Colonic mucosa (tissue), 4 donors: Measurements from ENCODE around the gene PARN. TPM values are rescaled to one million over a fixed set of nuclear protein-coding genes. Genes with fewer than 3 reads are reported as not detected.

Experiments used
- DNase-seq: peaks from one replicate; pipeline ENCODE4 v3.0.0-alpha.2; 2020
- H3K27ac ChIP-seq: fragments of 200-600 bp; one replicate; pipeline ENCODE4 v1.8.0; 2021
- H3K27me3 ChIP-seq: fragments of 200-600 bp; one replicate; pipeline ENCODE4 v1.8.0; 2021
- H3K36me3 ChIP-seq: fragments of 200-600 bp; one replicate; pipeline ENCODE4 v1.8.0; 2021
- H3K4me1 ChIP-seq: fragments of 200-600 bp; one replicate; pipeline ENCODE4 v1.8.0; 2021; ENCODE audit warnings: mild to moderate bottlenecking
- H3K4me3 ChIP-seq: fragments of 200-600 bp; one replicate; pipeline ENCODE4 v1.8.0; 2021
- H3K9ac ChIP-seq, 2 donors: one replicate each; pipeline ENCODE4 v1.7.0; 2013; ENCODE audit warnings: control low read depth in 2 of 2, low read depth in 2 of 2, low read length in 2 of 2
- H3K9me3 ChIP-seq: fragments of 200-600 bp; one replicate; pipeline ENCODE4 v1.8.0; 2021
- CTCF ChIP-seq: fragments of 200-600 bp; IDR thresholded peaks from one replicate; pipeline ENCODE4 v1.8.0; 2022; ENCODE audit warnings: antibody characterized with exemption, mild to moderate bottlenecking
- intact Hi-C: fragments of 100-400 bp; cut with DNase I; formaldehyde crosslinking; loops from one replicate; pipeline ENCODE4 v1.14.1; 2022
- total RNA-seq, 2 donors: library from RNA; stranded (reverse); fragmentation: NEBNext Ultra II Directional in 1 of 2; extraction: Animal tissue kit (Norgen Biotek cat#: 25700) in 1 of 2; gene quantifications; one replicate each; pipeline ENCODE4 v1.2.1, GENCODE V29; 2021
- donor health status: healthy.
- donor health status: DM: no; HTN: no; CAD: no.
- donor health status: DM: no; HTN: no; CAD: no.

PARN gene
- total RNA-seq, 2 donors from 2014 or later = 24.2 to 25.6 TPM

- no peaks in the 10 kb centered on the region for H3K9me3 ChIP-seq
- H3K27ac ChIP-seq = no peak overlapping the region
- no peak overlapping the region for H3K4me3 ChIP-seq
- H3K27me3 ChIP-seq = no peaks in the 10 kb centered on the region
- H3K4me1 ChIP-seq = no peaks in the 10 kb centered on the region
- H3K9ac ChIP-seq = no peak overlapping the region
- intact Hi-C loops = no loop called here
- H3K36me3 ChIP-seq = peaks cover 9% of the 10 kb centered on the region
- no peak for DNase-seq
- no peak for TF ChIP-seq CTCF
Measured at GRCh38 chr16:14611660-14612059, 18.4 kb downstream of the PARN start.

DNA sequence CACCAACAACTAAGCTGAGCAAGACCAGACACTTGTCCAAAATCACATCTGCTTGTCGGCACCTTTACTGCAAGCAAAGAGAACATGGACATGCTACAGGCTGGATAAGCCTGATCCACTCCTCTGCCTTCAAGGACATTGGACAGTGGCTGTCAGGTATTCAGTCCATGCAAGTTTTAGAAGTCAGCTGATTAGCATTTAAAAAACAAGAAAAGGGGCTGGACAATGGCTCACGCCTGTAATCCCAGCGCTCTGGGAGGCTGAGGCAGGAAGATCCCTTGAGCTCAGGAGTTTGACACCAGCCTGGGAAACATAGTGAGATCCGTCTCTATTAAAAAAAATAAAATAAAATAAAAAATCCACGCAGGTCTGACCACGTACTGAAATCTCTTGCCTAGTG lies 20.3 kb downstream of the PARN start:
- intact Hi-C loops = no loop called here
- no peaks in the 10 kb centered on the region for H3K36me3 ChIP-seq
- no peaks in the 10 kb centered on the region for H3K4me1 ChIP-seq
- H3K4me3 ChIP-seq = no peak overlapping the region
- H3K27ac ChIP-seq = no peak overlapping the region
- no peak for TF ChIP-seq CTCF
- no peaks in the 10 kb centered on the region for H3K9me3 ChIP-seq
- no peak overlapping the region for H3K9ac ChIP-seq
- H3K27me3 ChIP-seq = no peaks in the 10 kb centered on the region
- DNase-seq = no peak

- TF ChIP-seq CTCF = no peak
- H3K4me3 ChIP-seq = no peak overlapping the region
- no peaks in the 10 kb centered on the region for H3K36me3 ChIP-seq
- no peaks in the 10 kb centered on the region for H3K27me3 ChIP-seq
- intact Hi-C loops = no loop called here
- H3K9ac ChIP-seq = no peak overlapping the region
- no peaks in the 10 kb centered on the region for H3K4me1 ChIP-seq
- no peak for DNase-seq
- no peak overlapping the region for H3K27ac ChIP-seq
- H3K9me3 ChIP-seq = no peaks in the 10 kb centered on the region
Measured at GRCh38 chr16:14608604-14609003, 21.5 kb downstream of the PARN start.

DNA sequence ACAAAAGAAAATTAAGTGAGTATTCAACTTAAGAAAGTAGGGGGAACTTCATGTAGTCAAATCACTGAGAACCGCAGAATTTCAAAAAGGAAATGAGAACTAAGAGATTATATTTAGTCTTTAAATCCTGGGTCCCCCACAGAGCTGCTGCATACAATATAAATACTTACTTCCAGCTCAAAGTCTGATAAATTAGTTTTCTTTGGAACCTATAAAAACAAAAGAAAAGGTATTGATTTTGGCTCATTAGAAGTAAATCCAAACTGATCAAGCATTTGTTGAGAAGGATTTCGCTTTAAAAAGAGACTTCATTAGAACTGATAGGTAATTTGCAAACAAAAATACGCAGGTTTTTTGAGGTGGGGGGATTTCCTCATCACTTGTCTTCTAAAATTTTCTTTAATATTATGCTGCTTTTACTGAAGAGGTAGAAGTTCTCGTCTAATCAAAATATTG lies 21.9 kb downstream of the PARN start:
- no peaks in the 10 kb centered on the region for H3K4me1 ChIP-seq
- no peak overlapping the region for H3K27ac ChIP-seq
- DNase-seq = no peak
- H3K36me3 ChIP-seq = no peaks in the 10 kb centered on the region
- no peaks in the 10 kb centered on the region for H3K9me3 ChIP-seq
- intact Hi-C loops = no loop called here
- no peaks in the 10 kb centered on the region for H3K27me3 ChIP-seq
- H3K4me3 ChIP-seq = no peak overlapping the region
- no peak overlapping the region for H3K9ac ChIP-seq
- TF ChIP-seq CTCF = no peak

DNA sequence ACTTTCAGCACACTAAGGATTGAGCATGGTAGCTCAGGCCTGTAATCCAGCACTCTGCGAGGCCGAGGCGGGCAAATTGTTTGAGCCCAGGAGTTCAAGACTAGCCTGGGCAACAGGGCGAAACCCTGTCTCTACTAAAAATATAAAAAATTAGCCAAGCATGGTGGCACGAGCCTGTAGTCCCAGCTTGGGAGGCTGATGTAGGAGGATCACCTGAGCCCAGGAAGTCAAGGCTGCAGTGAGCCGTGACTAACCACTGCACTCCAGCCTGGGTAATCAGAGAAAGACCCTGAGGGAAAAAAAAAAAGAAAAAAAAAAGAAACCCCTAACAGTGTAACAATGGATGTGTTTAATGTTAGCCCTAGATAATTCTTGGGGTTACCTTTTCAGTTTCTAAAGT lies 24.0 kb downstream of the PARN start:
- no peaks in the 10 kb centered on the region for H3K36me3 ChIP-seq
- no peak overlapping the region for H3K9ac ChIP-seq
- no peak for DNase-seq
- H3K27me3 ChIP-seq = no peaks in the 10 kb centered on the region
- H3K4me3 ChIP-seq = no peak overlapping the region
- no peak for TF ChIP-seq CTCF
- H3K9me3 ChIP-seq = no peaks in the 10 kb centered on the region
- intact Hi-C loops = no loop called here
- no peaks in the 10 kb centered on the region for H3K4me1 ChIP-seq
- H3K27ac ChIP-seq = no peak overlapping the region
